ENCODE data around the gene LRMDA.
A peak's percentile ranks its signal among the peaks of the same experiment; 100 is the strongest.

LRMDA gene

DNA sequence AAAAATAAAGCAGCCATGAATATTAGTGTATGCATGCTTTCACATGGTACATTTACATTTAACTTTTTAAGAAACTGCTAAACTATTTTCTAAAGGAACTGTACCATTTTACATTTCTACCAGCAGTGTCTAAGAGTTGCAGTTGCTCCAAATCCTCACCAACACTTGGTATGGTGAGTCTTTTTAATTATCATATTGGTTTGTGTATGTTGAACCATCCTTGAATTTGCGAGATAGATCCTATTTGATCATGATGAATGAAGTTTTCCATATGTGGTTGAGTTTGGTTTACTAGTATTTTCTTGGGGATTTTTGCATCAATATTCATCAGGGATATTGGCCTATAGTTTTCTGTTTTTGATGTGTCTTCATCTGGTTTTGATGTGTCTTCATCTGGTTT lies 1057.2 kb downstream of the LRMDA start:
- Histone ChIP-seq H3K9me3 (ENCODE audit: control insufficient read depth, insufficient read depth, low read depth, low read length) (no peaks in the 10 kb centered on the region), H3K4me1 (ENCODE audit: control insufficient read depth, insufficient read depth, low read length) (no peaks in the 10 kb centered on the region), H3K27ac (ENCODE audit: extremely low read depth, low read depth, low read length) (no peak overlapping the region), H3K36me3 (ENCODE audit: control insufficient read depth in 2 of 2, insufficient read depth in 1 of 2, low read length in 2 of 2) (no peaks in the 10 kb centered on the region), H3K4me3 (ENCODE audit: low read depth, low read length) (no peak overlapping the region)
- TF ChIP-seq ZSCAN16 (tag by site-specific recombination; IDR thresholded peaks at IDR 0.05): no peak
- TF ChIP-seq, protein P1, sequence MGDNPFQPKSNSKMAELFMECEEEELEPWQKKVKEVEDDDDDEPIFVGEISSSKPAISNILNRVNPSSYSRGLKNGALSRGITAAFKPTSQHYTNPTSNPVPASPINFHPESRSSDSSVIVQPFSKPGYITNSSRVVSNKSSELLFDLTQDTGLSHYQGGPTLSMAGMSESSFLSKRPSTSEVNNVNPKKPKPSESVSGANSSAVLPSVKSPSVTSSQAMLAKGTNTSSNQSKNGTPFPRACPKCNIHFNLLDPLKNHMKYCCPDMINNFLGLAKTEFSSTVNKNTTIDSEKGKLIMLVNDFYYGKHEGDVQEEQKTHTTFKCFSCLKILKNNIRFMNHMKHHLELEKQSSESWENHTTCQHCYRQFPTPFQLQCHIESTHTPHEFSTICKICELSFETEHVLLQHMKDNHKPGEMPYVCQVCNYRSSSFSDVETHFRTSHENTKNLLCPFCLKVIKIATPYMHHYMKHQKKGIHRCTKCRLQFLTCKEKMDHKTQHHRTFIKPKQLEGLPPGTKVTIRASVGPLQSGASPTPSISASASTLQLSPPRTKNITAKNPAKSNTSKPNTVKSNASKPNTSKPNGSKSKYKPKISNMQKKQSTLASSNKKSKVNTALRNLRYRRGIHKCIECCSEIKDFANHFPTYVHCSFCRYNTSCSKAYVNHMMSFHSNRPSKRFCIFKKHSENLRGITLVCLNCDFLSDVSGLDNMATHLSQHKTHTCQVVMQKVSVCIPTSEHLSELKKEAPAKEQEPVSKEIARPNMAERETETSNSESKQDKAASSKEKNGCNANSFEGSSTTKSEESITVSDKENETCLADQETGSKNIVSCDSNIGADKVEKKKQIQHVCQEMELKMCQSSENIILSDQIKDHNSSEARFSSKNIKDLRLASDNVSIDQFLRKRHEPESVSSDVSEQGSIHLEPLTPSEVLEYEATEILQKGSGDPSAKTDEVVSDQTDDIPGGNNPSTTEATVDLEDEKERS (tag by site-specific recombination; IDR thresholded peaks at IDR 0.05): 0 out of 2 replicates have a peak, but pooled peaks have one; percentile 16
- no peak for TF ChIP-seq ZNF600 (tag by site-specific recombination; IDR thresholded peaks at IDR 0.05)
- no peak for TF ChIP-seq ZNF548 (tag by site-specific recombination; IDR thresholded peaks at IDR 0.05)
- TF ChIP-seq ZNF169 (tag by site-specific recombination; IDR thresholded peaks at IDR 0.05): no peak
- TF ChIP-seq FEZF1 (tag by site-specific recombination; IDR thresholded peaks at IDR 0.05): no peak
- peak; percentile 98 for TF ChIP-seq ZNF184 (tag by site-specific recombination; IDR thresholded peaks at IDR 0.05)
- TF ChIP-seq ZNF202 (tag by site-specific recombination; IDR thresholded peaks at IDR 0.05; ENCODE audit: borderline replicate concordance): no peak
- no peak for TF ChIP-seq ZNF274 (IDR thresholded peaks at IDR 0.05; ENCODE audit: low read length)
- TF ChIP-seq ZNF274 (tag by site-specific recombination; IDR thresholded peaks at IDR 0.05; ENCODE audit: borderline replicate concordance): no peak
- no peak for TF ChIP-seq GLI2 (tag by site-specific recombination; IDR thresholded peaks at IDR 0.05; ENCODE audit: borderline replicate concordance, low read depth)
- POLR2A ChIA-PET: no interaction called here
- CTCF ChIA-PET: no interaction called here

DNA sequence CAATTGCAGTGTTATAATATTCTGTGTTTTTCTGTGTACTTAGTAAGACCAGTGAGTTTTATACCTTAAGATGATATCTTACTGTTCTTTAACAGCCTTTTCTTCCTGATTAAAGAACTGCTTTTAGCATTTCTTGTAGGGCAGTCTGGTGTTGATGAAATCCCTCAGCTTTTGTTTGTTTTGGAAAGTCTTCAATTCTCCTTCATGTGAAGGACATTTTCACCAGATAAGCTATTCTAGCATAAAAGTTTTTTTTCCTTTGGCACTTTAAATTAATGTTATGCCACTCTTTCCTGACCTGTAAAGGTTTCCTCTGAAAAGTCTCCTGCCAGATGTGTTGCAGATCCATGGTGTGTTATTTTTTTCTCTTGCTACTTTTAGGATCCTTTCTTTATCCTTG lies 1059.8 kb downstream of the LRMDA start:
- POLR2A ChIA-PET: no interaction called here
- no peak for TF ChIP-seq ZNF155 (tag by site-specific recombination; IDR thresholded peaks at IDR 0.05)
- CTCF ChIA-PET: no interaction called here

DNA sequence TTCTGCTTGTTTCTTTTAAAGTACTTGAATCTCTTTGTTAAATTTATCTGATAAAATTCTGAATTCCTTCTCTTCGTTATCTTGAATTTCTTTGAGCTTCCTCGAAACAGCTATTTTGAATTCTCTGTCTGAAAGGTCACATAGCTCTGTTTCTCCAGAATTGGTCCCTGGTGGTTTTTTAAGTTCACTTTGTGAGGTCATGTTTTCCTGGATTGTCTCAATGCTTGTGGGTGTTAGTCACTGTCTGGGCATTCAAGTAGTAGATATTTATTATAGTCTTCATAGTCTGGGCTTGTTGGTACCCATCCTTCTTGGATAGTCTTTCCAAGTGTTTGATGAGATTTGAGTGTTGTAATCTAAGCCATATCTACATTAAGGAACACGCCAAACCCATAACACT lies 1060.6 kb downstream of the LRMDA start:
- no peaks in the 10 kb centered on the region for H3K36me3 ChIP-seq (ENCODE audit: control insufficient read depth in 2 of 2, insufficient read depth in 1 of 2, low read length in 2 of 2)
- H3K9me3 ChIP-seq (ENCODE audit: control insufficient read depth, insufficient read depth, low read depth, low read length): no peaks in the 10 kb centered on the region
- ChIA-PET POLR2A (interaction anchor here (0.6 kb wide), 1 partner anchor 8 kb away, joined by 5 read pairs; no protein-coding TSS in a partner anchor), CTCF (no interaction called here)
- H3K4me1 ChIP-seq (ENCODE audit: control insufficient read depth, insufficient read depth, low read length): no peaks in the 10 kb centered on the region
- no peak for TF ChIP-seq REPIN1 (tag by site-specific recombination; IDR thresholded peaks at IDR 0.05; ENCODE audit: low read depth)
- TF ChIP-seq ZNF670 (tag by site-specific recombination; IDR thresholded peaks at IDR 0.05; ENCODE audit: low read depth): no peak
- TF ChIP-seq, protein P2, sequence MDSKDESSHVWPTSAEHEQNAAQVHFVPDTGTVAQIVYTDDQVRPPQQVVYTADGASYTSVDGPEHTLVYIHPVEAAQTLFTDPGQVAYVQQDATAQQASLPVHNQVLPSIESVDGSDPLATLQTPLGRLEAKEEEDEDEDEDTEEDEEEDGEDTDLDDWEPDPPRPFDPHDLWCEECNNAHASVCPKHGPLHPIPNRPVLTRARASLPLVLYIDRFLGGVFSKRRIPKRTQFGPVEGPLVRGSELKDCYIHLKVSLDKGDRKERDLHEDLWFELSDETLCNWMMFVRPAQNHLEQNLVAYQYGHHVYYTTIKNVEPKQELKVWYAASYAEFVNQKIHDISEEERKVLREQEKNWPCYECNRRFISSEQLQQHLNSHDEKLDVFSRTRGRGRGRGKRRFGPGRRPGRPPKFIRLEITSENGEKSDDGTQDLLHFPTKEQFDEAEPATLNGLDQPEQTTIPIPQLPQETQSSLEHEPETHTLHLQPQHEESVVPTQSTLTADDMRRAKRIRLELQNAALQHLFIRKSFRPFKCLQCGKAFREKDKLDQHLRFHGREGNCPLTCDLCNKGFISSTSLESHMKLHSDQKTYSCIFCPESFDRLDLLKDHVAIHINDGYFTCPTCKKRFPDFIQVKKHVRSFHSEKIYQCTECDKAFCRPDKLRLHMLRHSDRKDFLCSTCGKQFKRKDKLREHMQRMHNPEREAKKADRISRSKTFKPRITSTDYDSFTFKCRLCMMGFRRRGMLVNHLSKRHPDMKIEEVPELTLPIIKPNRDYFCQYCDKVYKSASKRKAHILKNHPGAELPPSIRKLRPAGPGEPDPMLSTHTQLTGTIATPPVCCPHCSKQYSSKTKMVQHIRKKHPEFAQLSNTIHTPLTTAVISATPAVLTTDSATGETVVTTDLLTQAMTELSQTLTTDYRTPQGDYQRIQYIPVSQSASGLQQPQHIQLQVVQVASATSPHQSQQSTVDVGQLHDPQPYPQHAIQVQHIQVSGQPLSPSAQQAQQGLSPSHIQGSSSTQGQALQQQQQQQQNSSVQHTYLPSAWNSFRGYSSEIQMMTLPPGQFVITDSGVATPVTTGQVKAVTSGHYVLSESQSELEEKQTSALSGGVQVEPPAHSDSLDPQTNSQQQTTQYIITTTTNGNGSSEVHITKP (tag by site-specific recombination; IDR thresholded peaks at IDR 0.05): no peak
- no peak for TF ChIP-seq ZNF473 (tag by site-specific recombination; IDR thresholded peaks at IDR 0.05)
- TF ChIP-seq ZNF37A (tag by site-specific recombination; IDR thresholded peaks at IDR 0.05): no peak
- TF ChIP-seq ZNF394 (tag by site-specific recombination; IDR thresholded peaks at IDR 0.05; ENCODE audit: borderline replicate concordance): no peak
- TF ChIP-seq ZNF544 (tag by site-specific recombination; IDR thresholded peaks at IDR 0.05): no peak
- TF ChIP-seq ZNF768 (tag by site-specific recombination; IDR thresholded peaks at IDR 0.05): no peak
- TF ChIP-seq SCRT2 (tag by site-specific recombination; IDR thresholded peaks at IDR 0.05): no peak
- TF ChIP-seq ZNF223 (tag by site-specific recombination; IDR thresholded peaks at IDR 0.05): no peak
- TF ChIP-seq OSR2 (tag by site-specific recombination; IDR thresholded peaks at IDR 0.05): no peak
- no peak for TF ChIP-seq ZNF404 (tag by site-specific recombination; IDR thresholded peaks at IDR 0.05)
- no peak for TF ChIP-seq ZNF514 (tag by site-specific recombination; IDR thresholded peaks at IDR 0.05)
- no peak overlapping the region for H3K4me3 ChIP-seq (ENCODE audit: low read depth, low read length)
- no peak overlapping the region for H3K27ac ChIP-seq (ENCODE audit: extremely low read depth, low read depth, low read length)

More for the DNA sequence above, 1059.8 kb downstream of the LRMDA start:
- H3K36me3 ChIP-seq (ENCODE audit: control insufficient read depth in 2 of 2, insufficient read depth in 1 of 2, low read length in 2 of 2): no peaks in the 10 kb centered on the region
- H3K27ac ChIP-seq (ENCODE audit: extremely low read depth, low read depth, low read length): no peak overlapping the region
- no peaks in the 10 kb centered on the region for H3K4me1 ChIP-seq (ENCODE audit: control insufficient read depth, insufficient read depth, low read length)
- no peak overlapping the region for H3K4me3 ChIP-seq (ENCODE audit: low read depth, low read length)
- no peaks in the 10 kb centered on the region for H3K9me3 ChIP-seq (ENCODE audit: control insufficient read depth, insufficient read depth, low read depth, low read length)
